LNCAP (cell line): Measurements from ENCODE around the gene EXOSC7.

Source experiments
- CTCF ChIP-seq: fragments of 450-650 bp; IDR thresholded peaks from 2 replicates; pipeline ENCODE4 v1.5.1; 2017; ENCODE audit warnings: mild to moderate bottlenecking

EXOSC7 gene

GRCh38 chr3:45008117-45008516 is 32.1 kb downstream of the EXOSC7 start:
- TF ChIP-seq CTCF: no peak

GRCh38 chr3:45009868-45010267 is 33.8 kb downstream of the EXOSC7 start:
- TF ChIP-seq CTCF: no peak

DNA sequence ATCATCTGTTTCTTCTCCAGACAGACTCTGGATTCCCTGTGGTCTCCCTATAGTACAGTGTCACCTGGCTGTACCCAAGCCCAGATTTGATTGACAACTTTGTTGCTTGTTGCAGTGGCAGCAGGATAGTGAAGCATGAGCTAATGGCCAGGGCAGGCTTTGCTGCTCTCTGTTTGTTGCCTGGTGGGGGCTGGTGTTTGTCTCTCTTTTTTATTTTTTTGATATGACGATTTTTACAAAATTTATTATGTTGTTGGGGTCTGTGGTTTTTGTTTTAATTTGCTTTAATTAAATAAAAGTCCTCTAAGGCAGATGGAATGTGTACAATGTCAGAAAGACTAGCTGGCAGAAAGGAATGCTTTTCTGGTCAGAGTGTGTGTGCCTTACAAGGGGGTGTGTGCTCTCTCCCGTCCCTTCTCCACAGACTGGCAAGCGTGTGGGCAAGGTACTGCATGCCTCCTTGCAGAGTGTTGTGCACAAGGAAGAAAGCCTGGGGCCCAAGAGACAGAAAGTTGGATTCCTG is 34.8 kb downstream of the EXOSC7 start:
- no peak for TF ChIP-seq CTCF

DNA sequence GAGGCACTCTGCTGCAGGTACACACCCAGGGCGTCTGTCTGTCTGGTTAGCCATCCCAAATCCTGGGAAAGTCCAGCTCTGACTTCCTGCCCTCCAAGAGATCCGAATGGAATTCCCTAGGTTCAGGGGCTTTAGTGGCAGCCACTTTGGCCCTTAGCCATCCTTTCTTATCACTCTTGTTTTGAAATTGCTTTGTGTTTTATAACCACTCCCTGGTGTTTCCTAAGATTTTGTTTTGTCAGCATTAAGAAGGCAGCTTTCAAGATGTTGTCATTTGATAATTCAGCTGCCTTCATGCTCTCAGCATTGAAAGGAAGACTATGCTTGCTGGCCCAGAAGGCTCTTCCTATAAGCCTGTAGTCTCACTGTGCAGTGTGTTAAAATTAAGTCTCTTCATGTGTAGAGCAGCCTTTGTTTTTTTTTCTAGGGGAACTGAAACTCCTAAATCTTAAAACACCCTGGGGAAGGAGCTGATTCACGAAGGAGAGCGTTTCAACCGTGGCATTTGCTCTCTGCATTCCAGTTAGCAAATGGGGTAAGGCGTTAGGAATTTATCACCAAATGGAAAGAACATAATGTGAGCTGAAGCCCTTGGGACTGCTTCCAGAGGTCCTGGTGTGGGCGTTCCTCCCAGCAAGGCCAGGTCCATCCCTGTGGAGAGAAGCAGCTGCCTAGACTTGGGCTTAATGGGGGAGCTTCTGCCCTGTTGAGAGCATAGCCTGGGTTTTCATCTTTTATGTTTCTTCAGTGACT is 35.9 kb downstream of the EXOSC7 start:
- no peak for TF ChIP-seq CTCF

- no peak for TF ChIP-seq CTCF
These were observed 36.5 kb downstream of the EXOSC7 start for GRCh38 chr3:45012577-45012976.

GRCh38 chr3:45016916-45017315 is 40.9 kb downstream of the EXOSC7 start:
- no peak for TF ChIP-seq CTCF

DNA sequence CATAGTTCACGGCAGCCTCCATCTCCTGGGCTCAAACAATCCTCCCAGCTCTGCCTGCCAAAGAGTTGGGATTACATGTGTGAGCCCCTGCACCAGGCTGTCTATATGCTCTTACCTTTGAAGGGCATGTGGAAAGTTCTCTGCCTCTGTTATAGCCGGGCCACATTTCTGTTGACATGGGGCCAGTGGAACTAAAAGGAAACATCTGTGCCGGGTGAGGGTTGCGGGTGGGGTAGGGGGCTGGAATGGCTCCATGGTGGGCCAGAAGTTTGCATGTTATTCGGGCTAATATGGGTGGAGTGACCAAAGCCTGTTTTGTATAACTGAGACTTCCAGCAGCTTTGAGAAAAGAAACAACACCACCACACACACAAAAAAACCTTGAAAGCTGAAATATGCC is 41.8 kb downstream of the EXOSC7 start:
- no peak for TF ChIP-seq CTCF
